Activated T-cell treated with anti-CD3 and anti-CD28 coated beads for 48 hours (primary cell): ENCODE data around the gene OGFOD3.

Experiments
- DNase-seq: peaks from one replicate; pipeline ENCODE4 v3.0.0-alpha.2; 2020; ENCODE audit warnings: low read depth

Gene OGFOD3

GRCh38 chr17:82405051-82405450 is 13.3 kb downstream of the OGFOD3 start:
- DNase-seq: no peak

DNA sequence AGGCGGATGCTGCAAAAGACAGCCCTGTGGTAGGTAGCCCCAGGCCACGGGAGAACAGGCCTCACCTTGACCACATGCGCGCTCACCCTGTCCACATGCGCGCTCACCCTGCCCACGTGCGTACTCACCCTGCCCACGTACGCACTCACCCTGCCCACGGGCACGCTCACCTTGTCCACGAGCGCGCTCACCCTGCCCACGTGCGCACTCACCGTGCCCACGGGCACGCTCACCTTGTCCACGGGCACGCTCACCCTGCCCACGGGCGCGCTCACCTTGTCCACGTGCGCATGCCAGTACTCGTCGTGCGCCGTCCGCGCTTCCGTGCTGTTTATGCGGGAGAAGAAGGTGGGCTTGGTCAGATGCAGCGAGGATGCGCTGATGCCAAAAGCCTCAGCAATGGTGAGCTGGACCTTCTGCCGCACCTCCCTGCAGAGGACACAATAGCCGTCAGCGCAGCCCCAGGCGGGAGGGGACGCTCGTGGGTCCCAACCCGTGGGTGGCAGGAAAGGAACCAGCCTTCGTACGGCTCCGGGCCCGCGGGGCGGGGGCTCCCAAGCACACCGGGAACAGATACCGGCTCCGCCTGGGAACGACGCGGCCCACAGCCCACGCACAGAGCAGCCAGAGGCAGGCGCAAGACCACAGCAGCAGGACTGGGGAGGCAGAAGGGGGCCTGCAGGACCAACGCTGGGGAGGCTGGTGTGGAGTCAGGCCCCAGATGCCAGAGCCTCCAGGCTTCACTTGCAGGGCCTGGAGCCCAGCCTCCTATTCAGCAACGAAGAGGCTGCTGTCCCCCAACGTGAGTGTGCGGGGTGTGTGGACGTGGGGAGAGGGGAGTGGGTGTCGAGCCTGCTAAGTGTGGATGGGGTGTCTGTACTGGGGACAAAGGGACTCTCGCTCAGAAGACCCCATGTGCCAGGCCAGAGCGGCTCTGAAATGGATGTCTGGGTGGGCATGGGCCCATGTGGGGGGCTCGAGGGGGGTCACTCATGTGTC is 14.4 kb downstream of the OGFOD3 start:
- DNase-seq: no peak

GRCh38 chr17:82402865-82403264 is 15.5 kb downstream of the OGFOD3 start:
- no peak for DNase-seq

DNA sequence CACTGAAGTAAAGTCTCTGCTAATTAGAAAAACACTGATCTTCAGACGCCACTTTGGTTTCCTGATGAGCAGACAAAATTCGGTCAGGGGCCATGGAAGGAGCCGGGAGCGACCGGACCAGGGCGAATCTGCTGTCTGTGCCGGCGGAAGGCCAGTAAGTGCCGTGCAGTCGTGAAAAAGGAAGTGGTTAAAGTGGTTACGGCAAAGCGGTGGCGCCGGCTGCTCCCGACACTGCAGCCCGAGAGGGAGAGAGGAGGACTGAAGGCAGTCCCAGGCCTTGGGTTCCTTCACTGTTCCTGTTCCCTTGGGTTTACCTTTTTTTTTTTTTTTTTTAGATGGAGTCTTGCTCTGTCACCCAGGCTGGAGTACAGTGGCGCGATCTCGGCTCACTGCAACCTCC is 17.6 kb downstream of the OGFOD3 start:
- peak; percentile 47 for DNase-seq

GRCh38 chr17:82400206-82400605 is 18.2 kb downstream of the OGFOD3 start:
- no peak for DNase-seq

DNA sequence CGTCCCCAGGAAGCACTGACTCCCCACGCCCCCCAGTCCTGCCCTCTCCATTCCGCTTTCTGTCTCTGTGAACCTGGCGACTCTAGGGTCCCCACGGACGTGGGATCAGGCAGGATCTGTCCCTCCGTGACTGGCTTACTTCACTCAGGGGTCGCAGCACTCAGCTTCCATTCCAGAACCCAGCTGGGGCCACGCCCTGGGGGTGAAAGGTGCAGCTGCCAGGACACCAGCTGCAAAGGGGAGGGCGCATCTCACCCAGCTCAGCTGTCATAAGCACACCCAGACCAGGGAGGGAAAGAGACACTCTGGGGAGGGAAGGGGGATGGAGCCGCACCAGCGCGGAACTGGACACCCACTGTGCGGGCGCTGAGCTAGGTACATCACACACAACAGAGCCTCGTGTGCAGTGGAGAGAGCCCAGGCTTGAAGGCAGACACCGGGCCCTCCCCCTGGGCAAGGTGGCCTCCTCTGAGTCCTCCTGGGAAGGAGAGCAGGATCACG is 18.7 kb downstream of the OGFOD3 start:
- DNase-seq: no peak

- no peak for DNase-seq
Observed at GRCh38 chr17:82399041-82399441, 19.3 kb downstream of the OGFOD3 start.

DNA sequence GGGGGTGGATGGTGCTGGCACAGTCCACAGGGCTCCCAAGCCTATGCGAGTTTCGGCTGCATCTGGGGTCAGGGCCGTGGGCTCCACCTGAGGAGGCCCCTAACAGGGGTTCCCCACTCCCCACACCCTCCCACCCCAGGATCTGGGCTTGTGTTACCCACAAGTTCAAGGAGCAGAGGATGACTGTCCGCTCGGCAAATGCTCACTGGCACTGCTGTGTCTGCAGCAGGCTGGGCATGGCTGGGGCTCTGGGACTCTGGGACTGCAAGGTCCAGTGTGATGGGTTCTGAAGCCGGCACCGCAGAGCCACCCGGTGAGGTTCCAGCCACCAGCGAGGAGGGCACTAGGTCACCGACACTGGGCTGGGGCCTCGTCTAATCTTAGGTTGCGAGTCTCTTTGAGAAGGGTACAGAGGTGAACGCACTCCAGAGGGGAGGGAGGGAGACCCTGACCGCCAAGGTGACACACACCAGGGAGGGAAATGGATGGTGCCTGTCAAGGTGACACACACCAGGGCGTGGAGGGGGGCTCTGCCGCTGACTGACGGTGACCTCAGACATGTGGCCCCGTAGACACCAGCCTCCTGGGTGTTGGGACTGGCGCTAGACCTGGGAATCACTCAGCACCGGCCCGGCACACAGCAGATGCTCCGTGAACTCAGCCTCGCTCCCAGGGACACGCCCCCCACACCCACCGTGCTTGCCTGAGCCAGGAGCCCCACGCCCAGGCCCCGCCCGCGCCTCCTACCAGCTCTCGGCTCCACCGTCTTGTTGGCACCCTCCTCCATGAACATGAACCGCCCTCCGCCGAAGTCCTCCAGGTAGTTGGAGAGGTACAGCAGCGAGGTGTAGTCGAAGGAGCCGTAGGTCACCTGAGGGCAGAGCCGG is 20.7 kb downstream of the OGFOD3 start:
- no peak for DNase-seq

DNA sequence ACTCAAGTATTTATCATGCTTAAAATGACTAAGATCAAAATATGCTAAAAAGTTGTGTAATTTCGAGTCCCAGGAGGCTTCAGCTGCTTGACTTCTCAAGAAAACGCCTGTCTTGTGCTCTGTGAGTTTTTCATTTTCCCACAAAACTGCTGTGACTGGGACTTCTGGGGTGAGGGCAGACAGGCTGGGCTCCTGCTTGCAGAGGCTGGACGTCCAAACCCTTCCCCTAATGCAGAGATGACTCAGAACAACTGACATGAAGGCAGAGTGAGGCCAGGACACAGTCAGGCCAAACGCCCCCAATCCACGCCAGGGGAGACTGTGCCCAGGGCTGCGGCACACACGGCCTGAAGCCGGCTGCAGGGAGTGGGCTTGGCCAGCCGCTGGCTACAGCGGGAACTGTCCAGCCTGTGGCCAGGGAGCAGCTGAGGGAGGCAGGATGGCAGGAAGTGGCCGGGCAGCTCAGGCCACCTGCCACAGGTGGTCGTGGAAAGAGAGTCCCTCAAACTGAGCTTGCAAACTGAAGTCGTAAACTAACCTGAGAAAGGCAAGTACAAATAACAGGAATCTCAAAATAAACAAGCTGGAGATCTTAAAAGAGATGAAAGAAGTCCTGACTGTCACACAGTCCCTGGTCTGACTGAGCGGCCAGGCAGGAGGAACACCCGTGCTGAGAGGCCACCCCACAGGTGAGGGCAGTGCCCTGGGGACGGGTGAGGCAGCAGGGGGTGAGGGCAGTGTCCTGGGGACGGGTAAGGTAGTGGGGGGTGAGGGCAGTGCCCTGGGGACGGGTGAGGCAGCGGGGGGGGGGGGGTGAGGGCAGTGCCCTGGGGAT is 21.6 kb downstream of the OGFOD3 start:
- DNase-seq: no peak

DNA sequence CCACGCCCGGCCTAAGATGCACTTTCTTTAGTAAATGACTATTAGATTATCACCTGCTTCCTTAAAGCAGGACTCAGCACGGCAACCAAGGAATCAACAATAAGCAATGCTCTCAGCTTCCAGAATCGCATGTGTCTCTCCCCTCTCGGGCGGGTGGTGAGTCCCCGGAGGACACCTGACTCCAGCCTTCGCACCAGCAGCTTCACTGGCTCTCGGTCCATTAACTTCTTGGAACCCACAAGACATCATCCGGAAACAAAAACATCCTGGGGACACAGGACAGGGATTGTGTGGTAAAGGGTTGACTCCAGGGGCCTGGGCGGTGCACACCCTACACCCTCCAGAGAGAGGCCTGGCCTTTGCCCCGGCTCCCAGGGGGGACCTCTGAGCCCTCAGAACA is 24.1 kb downstream of the OGFOD3 start:
- no peak for DNase-seq

DNA sequence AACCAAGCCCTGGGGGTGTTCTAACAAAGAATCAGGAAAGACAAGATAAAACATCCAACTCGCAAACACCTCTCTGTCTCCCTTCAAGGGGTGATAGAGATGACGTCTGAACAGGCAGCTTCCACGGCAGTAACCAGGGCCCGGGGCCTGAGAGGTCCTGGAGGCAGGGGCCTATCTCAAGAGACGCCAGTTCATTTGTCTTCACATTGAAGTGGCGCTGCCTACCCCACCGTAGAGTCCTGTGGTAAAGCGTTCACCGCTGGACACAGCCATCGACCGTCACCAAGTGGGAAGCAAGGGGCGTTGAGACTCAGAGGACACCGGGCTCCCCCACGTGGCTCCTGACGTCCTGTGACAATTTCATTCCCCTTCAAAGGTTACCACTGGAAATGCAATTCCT is 25.4 kb downstream of the OGFOD3 start:
- DNase-seq: no peak

DNA sequence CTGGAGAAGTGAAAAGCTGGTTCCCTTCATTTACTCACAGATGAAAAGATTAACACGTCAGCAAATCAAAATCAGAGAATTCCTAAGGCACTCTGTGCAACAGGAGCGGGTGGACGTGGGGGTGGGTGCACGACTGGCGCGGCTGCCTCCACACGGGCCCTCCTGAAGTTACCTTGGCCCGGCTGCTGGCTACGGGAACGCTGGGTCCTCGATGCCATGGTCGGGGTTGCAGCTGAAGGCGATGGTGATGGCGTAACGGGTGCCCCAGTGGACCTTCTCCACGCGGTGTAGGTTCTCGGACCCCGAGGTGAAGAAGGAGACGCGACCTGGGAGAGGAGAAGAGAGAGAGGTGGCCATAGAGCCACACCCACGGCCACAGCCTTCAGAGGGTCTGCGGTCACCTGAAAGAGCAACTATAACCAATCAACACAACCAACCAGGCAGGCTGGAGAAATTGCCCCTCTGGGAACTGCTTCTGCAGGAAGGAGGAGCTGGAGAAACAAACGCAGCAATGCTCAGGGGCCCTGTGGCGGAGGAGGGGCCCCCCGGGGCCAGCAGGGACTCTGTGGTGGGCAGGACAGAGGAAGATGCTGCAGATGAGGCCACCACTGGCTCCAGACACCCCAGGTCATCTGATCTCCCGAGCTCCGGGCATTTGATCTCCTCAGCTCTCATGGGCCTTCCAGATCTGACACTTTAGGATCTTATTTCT is 26.0 kb downstream of the OGFOD3 start:
- DNase-seq: no peak

DNA sequence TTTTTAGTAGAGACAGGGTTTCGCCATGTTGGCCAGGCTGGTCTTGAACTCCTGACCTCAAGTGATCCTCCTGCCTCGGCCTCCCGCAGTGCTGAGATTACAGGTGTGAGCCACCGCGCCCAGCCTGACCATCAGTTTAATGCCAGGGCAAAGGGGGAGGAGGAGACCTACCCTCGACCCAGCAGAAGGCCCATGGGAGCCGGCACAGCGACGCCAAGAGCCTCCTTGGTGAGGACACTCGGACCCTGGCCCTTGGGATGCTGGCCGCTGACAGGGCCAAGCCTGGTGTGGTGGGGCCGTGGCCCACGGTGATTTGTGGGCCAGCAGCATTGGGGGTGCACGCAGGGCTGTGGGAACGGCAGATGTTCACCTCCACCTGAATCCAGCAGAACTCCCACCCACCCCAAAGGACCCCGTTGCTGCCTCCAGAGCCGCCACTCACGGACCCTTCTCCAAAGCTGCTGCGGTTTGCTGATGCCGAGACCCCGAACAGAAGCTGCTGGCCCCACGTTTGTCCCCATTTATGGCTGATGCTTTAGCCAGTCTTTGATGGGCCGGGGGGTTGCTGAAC is 26.8 kb downstream of the OGFOD3 start:
- no peak for DNase-seq

DNA sequence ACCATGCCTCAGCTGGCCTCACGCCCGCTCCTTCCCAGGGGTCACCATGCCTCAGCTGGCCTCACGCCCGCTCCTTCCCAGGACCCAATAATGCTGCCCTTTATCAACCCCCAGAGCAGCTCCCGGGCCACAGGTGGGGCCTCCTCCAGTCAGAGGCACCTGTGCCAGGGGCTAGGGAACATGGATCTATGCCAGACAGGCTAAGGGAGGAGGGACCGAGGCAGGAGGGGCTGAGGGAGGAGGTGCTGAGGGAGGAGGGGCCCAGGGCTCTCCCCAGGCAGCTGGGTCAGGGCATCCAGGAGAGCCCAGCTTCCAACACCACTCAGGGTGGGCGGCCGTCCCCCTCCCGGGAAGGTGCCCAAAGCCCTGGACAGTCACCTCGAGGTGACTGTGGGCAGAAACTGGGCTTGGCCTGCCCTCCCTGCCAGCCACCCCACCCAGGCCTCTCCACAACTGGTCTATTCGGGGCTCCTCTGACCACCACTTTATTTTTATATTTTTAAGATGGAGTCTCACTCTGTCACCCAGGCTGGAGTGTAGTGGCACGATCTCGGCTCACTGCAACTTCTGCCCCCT is 27.4 kb downstream of the OGFOD3 start:
- DNase-seq: no peak

- DNase-seq: no peak
Observed at GRCh38 chr17:82390015-82390859, 28.1 kb downstream of the OGFOD3 start.

DNA sequence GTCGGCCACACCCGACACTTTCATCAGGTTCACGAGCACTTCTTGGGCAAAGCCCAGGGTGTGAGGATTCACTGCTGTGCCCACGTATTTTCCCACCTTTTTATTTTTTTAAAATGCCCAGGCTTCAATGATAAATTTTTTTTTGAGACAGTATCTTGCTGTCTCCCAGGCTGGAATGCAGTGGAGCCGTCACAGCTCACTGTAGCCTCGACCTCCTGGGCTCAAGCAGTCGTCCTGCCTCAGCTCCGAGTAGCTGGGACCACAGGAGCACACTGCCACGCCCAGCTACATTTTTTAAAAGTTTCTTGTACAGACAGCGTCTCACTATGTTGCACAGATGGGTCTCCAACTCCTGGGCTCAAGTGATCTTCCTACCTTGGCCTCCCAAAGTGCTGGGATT is 29.0 kb downstream of the OGFOD3 start:
- no peak for DNase-seq

DNA sequence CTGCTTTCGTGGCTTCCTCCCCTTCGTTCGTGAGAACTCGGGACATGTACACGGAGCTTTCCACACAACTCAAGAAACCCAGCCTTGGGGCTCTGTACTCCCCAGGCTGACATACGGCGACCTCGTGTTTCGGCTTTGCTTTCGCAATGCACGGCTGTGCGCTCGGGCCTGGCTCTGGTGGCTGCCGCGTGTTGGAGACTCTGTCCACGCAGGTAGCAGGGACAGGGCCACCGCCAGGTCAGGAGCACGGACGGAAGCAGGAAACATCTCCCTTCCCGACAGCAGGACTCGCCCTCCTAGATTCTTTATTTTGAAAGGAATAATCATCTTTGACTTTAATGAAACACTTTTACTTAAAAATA is 29.5 kb downstream of the OGFOD3 start:
- no peak for DNase-seq

DNA sequence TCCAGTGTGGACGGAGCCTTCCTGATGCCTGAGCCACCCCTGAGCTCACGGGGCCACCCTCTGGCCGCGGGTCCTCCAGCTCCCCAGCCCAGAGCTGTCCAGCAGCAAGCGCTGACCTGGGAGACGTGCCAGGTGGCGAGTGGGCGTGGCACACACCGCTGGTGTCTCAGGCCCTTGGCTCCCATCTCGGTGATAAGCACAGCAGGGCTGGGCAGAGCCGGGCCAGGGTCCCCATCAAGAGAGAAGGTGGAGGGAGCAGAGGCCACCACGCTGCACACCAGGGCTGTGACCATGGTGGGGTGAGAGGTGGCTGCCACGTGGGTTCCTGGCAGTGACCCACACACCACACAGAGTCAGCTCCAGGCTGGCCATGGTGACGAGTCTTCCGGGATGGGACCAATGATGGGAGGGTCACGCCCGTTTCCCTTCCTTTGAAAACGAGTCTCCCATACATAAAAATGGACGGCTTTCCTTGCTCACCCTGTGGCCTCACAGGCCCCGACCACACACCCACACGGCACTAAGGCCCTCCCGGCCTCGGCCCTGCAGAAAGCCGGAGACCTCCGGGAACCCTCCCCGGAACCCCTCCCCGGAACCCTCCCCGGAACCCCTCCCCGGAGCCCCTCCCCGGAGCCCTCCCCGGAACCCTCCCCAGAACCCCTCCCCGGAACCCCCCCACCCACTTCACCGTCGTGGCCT is 30.0 kb downstream of the OGFOD3 start:
- no peak for DNase-seq

GRCh38 chr17:82387705-82388106 is 30.7 kb downstream of the OGFOD3 start:
- no peak for DNase-seq
